ENCODE data around the gene EFL1. TPM values are rescaled to one million over a fixed set of nuclear protein-coding genes. Genes with fewer than 3 reads are reported as not detected.

EFL1 gene
- polyA plus RNA-seq, 1 of the 3 experiments (the other 2 are of a cell fraction) = 12.3 TPM

DNA sequence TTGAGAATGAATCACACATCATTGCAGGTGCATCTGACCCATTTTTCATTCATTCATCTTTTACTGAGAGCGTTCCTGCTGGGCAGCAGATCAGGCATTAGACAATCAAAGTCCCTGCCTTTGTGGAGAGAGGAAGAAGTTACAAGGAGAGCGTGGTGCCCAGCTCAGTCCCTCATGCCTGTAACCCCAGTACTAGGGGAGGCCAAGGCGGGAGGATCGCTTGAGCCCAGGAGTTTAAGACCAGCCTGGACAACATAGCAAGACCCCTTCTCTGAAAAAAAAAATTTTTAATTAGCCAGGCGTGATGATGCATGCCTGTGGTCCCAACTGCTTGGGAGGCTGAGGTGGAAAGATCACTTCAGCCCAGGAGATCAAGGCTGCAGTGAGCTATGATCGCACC is 181.8 kb downstream of the EFL1 start:
- H3K36me3 ChIP-seq (replicated peaks in 1 of 2; ENCODE audit: control insufficient read depth in 1 of 2, insufficient read depth in 2 of 2, low read length in 1 of 2) = no peaks in the 10 kb centered on the region
- H3K9me3 ChIP-seq = no peaks in the 10 kb centered on the region
- H3K4me1 ChIP-seq (ENCODE audit: control insufficient read depth in 1 of 2, insufficient read depth in 2 of 2, low read depth in 1 of 2, low read length in 1 of 2) = peaks cover 0 to 4% of the 10 kb centered on the region in 2 experiments; a peak in 1 of 4 replicates
- no peaks in the 10 kb centered on the region for H4K20me1 ChIP-seq (ENCODE audit: insufficient read depth)
- WGBS (ENCODE audit: low lambda C conversion rate) = 79% methylated on average over 6 of the region's 6 CpGs
- TF ChIP-seq, protein P1, sequence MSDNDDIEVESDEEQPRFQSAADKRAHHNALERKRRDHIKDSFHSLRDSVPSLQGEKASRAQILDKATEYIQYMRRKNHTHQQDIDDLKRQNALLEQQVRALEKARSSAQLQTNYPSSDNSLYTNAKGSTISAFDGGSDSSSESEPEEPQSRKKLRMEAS (IDR thresholded peaks at IDR 0.05; ENCODE audit: low read depth) = no peak
- TF ChIP-seq YY1 (IDR thresholded peaks at IDR 0.05; ENCODE audit: low read depth) (no peak), NRF1 (IDR thresholded peaks at IDR 0.05; ENCODE audit: low read depth, low read length) (no peak), FOSL2 (IDR thresholded peaks at IDR 0.05; ENCODE audit: borderline replicate concordance, low read depth) (no peak), FOXJ3 (CRISPR knock-in tag; IDR thresholded peaks at IDR 0.05) (no peak), GATA2 (CRISPR knock-in tag; IDR thresholded peaks at IDR 0.05) (no peak), EP300 (IDR thresholded peaks at IDR 0.05; ENCODE audit: borderline replicate concordance in 1 of 2, low read depth in 1 of 2, low read length in 1 of 2) (no peak), JUND (IDR thresholded peaks at IDR 0.05) (no peak), TAF1 (IDR thresholded peaks at IDR 0.05; ENCODE audit: borderline replicate concordance, low read depth, low read length) (no peak), POLR2AphosphoS5 (IDR thresholded peaks at IDR 0.05; ENCODE audit: low read depth, low read length) (no peak), MEF2A (IDR thresholded peaks at IDR 0.05; ENCODE audit: borderline replicate concordance, low read depth) (no peak), SIN3A (IDR thresholded peaks at IDR 0.05; ENCODE audit: borderline replicate concordance, low read depth, low read length) (no peak), FOXM1 (IDR thresholded peaks at IDR 0.05; ENCODE audit: low read depth) (no peak)
- TF ChIP-seq, protein P2, sequence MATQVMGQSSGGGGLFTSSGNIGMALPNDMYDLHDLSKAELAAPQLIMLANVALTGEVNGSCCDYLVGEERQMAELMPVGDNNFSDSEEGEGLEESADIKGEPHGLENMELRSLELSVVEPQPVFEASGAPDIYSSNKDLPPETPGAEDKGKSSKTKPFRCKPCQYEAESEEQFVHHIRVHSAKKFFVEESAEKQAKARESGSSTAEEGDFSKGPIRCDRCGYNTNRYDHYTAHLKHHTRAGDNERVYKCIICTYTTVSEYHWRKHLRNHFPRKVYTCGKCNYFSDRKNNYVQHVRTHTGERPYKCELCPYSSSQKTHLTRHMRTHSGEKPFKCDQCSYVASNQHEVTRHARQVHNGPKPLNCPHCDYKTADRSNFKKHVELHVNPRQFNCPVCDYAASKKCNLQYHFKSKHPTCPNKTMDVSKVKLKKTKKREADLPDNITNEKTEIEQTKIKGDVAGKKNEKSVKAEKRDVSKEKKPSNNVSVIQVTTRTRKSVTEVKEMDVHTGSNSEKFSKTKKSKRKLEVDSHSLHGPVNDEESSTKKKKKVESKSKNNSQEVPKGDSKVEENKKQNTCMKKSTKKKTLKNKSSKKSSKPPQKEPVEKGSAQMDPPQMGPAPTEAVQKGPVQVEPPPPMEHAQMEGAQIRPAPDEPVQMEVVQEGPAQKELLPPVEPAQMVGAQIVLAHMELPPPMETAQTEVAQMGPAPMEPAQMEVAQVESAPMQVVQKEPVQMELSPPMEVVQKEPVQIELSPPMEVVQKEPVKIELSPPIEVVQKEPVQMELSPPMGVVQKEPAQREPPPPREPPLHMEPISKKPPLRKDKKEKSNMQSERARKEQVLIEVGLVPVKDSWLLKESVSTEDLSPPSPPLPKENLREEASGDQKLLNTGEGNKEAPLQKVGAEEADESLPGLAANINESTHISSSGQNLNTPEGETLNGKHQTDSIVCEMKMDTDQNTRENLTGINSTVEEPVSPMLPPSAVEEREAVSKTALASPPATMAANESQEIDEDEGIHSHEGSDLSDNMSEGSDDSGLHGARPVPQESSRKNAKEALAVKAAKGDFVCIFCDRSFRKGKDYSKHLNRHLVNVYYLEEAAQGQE (IDR thresholded peaks at IDR 0.05; ENCODE audit: low read depth, low read length) = no peak
- TF ChIP-seq, protein P3, sequence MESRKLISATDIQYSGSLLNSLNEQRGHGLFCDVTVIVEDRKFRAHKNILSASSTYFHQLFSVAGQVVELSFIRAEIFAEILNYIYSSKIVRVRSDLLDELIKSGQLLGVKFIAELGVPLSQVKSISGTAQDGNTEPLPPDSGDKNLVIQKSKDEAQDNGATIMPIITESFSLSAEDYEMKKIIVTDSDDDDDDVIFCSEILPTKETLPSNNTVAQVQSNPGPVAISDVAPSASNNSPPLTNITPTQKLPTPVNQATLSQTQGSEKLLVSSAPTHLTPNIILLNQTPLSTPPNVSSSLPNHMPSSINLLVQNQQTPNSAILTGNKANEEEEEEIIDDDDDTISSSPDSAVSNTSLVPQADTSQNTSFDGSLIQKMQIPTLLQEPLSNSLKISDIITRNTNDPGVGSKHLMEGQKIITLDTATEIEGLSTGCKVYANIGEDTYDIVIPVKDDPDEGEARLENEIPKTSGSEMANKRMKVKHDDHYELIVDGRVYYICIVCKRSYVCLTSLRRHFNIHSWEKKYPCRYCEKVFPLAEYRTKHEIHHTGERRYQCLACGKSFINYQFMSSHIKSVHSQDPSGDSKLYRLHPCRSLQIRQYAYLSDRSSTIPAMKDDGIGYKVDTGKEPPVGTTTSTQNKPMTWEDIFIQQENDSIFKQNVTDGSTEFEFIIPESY (IDR thresholded peaks at IDR 0.05; ENCODE audit: borderline replicate concordance, low read depth) = no peak
- TF ChIP-seq, protein P4, sequence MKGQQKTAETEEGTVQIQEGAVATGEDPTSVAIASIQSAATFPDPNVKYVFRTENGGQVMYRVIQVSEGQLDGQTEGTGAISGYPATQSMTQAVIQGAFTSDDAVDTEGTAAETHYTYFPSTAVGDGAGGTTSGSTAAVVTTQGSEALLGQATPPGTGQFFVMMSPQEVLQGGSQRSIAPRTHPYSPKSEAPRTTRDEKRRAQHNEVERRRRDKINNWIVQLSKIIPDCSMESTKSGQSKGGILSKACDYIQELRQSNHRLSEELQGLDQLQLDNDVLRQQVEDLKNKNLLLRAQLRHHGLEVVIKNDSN (IDR thresholded peaks at IDR 0.05; ENCODE audit: borderline replicate concordance, low read depth) = no peak
- TF ChIP-seq, protein P5, sequence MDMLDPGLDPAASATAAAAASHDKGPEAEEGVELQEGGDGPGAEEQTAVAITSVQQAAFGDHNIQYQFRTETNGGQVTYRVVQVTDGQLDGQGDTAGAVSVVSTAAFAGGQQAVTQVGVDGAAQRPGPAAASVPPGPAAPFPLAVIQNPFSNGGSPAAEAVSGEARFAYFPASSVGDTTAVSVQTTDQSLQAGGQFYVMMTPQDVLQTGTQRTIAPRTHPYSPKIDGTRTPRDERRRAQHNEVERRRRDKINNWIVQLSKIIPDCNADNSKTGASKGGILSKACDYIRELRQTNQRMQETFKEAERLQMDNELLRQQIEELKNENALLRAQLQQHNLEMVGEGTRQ (IDR thresholded peaks at IDR 0.05; ENCODE audit: borderline replicate concordance, low read depth, low read length) = no peak
- TF ChIP-seq, protein P6, sequence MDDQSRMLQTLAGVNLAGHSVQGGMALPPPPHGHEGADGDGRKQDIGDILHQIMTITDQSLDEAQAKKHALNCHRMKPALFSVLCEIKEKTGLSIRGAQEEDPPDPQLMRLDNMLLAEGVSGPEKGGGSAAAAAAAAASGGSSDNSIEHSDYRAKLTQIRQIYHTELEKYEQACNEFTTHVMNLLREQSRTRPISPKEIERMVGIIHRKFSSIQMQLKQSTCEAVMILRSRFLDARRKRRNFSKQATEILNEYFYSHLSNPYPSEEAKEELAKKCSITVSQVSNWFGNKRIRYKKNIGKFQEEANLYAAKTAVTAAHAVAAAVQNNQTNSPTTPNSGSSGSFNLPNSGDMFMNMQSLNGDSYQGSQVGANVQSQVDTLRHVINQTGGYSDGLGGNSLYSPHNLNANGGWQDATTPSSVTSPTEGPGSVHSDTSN (IDR thresholded peaks at IDR 0.05) = no peak
- ChIA-PET POLR2A (no interaction called here), CTCF (interaction anchor here (0.6 to 1.2 kb wide), 2 partner anchors 59 to 600 kb away, joined by 3 read pairs; no protein-coding TSS in a partner anchor)
- DNase-seq = no peak
- no peaks in the 10 kb centered on the region for H3K9me2 ChIP-seq
- no peaks in the 10 kb centered on the region for H3K79me2 ChIP-seq (ENCODE audit: insufficient read depth)
- H3K27me3 ChIP-seq (ENCODE audit: insufficient read depth) = no peaks in the 10 kb centered on the region
- no peak overlapping the region for H3K4me2 ChIP-seq
- H3F3A ChIP-seq (replicated peaks; ENCODE audit: insufficient read depth) = peaks cover 5% of the 10 kb centered on the region
- H2AFZ ChIP-seq (ENCODE audit: low read depth) = no peak overlapping the region
- H3K4me3 ChIP-seq (ENCODE audit: low read depth in 2 of 2, low read length in 1 of 2) = no peak overlapping the region
- no peak overlapping the region for H3K27ac ChIP-seq (ENCODE audit: low read depth in 2 of 2, low read length in 1 of 2)
- H3K9ac ChIP-seq = no peak overlapping the region
